ENCODE measurements around the gene ZNF582.
A peak's percentile ranks its signal among the peaks of the same experiment; 100 is the strongest.
"Not testable (repeated sequence)": the region's sequence is repeated elsewhere in the genome, so short reads cannot be mapped to it uniquely, and the experiment has no call there.

Gene ZNF582

GRCh38 chr19:56350416-56351045 lies 42.8 kb downstream of the ZNF582 start:
- no peak for DNase-seq

GRCh38 chr19:56348289-56348877 lies 45.0 kb downstream of the ZNF582 start:
- DNase-seq = no peak

- no peak for DNase-seq
These were observed 46.1 kb downstream of the ZNF582 start for GRCh38 chr19:56347163-56347778.

- DNase-seq = no peak
These were observed 51.4 kb downstream of the ZNF582 start for GRCh38 chr19:56341948-56342347.

GRCh38 chr19:56339031-56339430 lies 54.3 kb downstream of the ZNF582 start:
- not testable (repeated sequence) for DNase-seq

GRCh38 chr19:56337077-56337476 lies 56.3 kb downstream of the ZNF582 start:
- DNase-seq = not testable (repeated sequence)

- DNase-seq = not testable (repeated sequence)
These were observed 58.0 kb downstream of the ZNF582 start for GRCh38 chr19:56335371-56335770.

GRCh38 chr19:56333506-56333905 lies 59.8 kb downstream of the ZNF582 start:
- peak; percentile 28 for DNase-seq
